Measurements from ENCODE around the gene CA10.

CA10 gene

GRCh38 chr17:51954232-51954765 lies 204.2 kb downstream of the CA10 start:
- DNase-seq (ENCODE audit: low read depth in 2 of 2) = no peak

GRCh38 chr17:51951741-51952140 lies 206.8 kb downstream of the CA10 start:
- no peak for DNase-seq (ENCODE audit: low read depth in 2 of 2)

DNA sequence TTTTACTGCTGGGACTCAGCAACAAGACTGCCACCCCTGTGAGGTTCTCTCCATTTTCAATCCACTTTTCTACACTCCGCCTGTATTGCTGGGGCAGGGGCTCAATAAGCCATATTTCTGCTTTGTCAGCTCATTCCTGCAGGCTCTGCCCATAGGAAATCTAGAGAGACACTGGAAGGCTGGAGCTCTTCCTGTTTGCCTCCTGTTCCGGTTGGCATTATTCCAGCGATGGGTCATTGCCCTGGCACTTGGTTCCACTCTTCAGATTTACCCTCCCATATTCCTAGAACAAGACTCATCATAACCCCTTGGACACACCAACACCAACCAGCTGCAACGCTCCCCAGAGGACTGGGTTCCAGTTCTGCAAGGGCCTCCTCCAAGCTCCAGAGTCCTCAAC lies 210.4 kb downstream of the CA10 start:
- DNase-seq (ENCODE audit: low read depth in 2 of 2) = no peak

DNA sequence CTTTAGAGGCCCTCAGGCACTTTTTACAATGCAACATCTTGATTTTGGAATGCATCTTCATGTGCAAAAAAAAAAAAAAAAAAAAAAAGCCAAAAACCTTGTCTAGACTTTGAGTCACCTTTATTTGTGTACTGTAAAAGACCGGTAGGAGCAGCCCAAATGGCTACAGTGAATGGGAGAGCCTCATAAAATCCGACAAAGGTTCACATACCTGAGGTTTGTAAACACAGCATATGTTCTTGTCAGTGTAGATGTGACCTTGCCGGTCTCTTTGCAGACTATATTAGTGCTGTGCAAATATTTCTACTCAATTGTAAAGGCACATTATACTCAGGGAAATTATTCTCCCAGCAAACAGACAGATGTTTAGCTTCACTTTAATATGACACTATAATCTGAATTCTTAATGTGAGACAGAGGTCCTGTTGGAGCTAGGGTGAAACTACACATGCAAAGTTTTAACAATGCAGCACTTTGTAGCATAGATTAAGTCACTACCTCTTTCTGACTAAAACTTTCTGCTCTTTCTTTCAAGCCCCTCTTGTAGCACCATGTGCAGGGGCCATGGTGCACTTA lies 211.3 kb downstream of the CA10 start:
- no peak for DNase-seq (ENCODE audit: low read depth in 2 of 2)

GRCh38 chr17:51946311-51946710 lies 212.2 kb downstream of the CA10 start:
- DNase-seq (ENCODE audit: low read depth in 2 of 2) = no peak

GRCh38 chr17:51941272-51941671 lies 217.2 kb downstream of the CA10 start:
- DNase-seq (ENCODE audit: low read depth in 2 of 2) = no peak

GRCh38 chr17:51937264-51937663 lies 221.2 kb downstream of the CA10 start:
- DNase-seq (ENCODE audit: low read depth in 2 of 2) = no peak

- DNase-seq (ENCODE audit: low read depth in 2 of 2) = no peak
Measured at GRCh38 chr17:51935477-51935876, 223.0 kb downstream of the CA10 start.

DNA sequence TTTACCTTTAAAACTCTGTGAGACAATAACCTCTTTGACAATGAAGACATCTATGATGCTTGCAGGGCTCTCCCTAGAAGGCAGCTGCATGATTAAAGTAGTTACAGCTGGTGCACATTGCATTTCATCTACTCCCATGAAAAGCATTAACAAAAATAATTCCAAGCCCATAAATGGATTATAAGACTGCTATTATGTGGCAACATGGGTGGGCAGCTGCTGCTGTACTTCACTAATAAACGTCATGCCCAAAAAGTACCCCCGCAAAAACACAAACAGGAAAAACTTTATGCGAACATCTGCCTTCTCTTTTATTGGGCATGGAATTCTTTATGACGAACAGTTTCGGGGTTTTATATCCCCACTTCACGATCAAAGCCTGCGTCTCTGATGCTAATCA lies 224.9 kb downstream of the CA10 start:
- DNase-seq (ENCODE audit: low read depth in 2 of 2) = no peak

GRCh38 chr17:51926448-51926847 lies 232.1 kb downstream of the CA10 start:
- no peak for DNase-seq (ENCODE audit: low read depth in 2 of 2)

DNA sequence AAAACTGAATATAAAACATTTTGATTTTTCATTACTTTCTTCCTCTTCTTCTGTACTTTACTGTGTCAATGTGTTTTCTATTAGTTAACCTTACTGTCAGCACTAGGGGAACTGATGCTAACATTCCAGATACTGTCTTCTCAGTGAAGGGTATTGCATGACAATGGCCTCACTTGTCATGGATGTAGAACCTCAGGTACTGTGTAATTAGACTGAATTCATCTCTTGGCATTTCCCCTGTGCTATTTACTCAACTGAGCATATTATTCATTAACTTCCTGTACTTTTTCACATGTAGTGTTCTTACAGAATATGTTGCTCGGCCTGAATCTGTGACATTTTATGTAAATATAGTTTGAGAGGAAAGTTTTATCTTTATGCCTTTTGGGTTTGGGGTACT lies 237.0 kb downstream of the CA10 start:
- no peak for DNase-seq (ENCODE audit: low read depth in 2 of 2)

DNA sequence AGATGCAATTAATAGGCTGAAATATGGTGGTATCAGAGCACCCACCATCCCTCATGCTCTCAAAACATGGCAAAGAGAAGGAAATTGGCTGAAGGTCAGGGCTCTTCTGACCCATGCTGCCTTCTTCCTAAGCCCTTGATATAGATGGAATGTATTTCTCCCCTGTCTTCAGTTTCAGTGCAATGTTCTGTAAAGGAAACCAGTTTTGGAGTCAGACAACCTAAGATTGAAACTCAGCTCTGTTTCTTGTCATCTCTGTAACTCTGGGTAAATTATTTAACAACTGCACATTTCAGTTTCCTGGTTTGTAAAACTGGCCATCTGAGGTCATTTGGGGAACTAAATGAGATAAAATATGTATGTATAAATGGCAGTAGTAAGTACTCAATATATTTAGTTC lies 243.9 kb downstream of the CA10 start:
- DNase-seq (ENCODE audit: low read depth in 2 of 2) = no peak

DNA sequence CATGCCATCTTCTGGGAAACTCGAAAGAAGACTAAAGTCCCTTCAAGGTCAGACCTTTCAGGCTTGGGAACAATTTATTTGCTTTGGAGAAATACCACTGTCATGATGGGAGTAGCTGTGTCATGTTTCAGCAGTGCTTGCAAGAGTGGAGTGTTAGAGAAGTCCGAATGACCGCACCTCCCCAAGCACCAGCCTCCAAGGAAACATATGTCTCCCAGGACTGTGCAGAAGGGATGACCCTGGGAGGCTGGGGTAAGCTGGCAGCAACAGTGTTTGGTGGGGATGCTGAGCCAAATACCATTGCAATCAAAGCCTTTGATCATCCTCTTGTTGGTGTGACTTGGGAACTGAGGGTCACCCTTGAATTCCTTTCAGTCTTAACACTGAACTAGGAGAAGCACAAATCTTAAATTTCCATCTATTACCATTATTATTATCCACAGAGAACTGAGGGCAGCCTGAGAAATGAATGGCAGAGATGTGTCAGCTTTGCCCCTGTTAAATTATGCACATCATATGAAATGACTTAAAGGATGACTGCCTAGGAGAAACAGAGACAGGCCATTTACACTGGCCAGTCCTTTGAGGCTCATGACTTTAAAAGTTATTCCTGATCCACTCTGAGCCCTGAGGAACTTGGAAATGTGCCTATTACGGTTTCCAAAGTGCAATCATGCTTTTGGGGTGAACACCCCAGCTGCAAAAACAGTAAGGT lies 244.9 kb downstream of the CA10 start:
- DNase-seq (ENCODE audit: low read depth in 2 of 2) = no peak

DNA sequence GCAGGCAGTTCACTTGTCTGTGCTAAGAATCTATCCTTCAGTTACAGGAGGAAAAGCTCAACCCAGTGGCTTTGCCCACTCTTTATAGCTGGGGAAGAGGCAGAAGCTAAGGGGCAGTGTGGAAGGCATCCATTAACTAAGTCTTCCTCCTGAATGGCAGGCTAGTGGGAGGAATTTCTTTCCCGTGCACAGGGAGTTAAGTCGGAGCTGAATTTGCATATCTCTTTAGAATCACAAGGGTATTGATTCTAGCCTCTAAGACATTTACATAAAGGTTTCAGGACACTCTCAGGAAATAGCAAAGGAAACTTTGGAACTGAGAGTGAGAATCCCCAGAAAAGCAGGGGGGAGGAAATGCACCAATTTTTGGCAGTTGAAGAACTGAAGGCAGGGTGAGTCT lies 245.6 kb downstream of the CA10 start:
- DNase-seq (ENCODE audit: low read depth in 2 of 2) = no peak

GRCh38 chr17:51911237-51911636 lies 247.3 kb downstream of the CA10 start:
- no peak for DNase-seq (ENCODE audit: low read depth in 2 of 2)

GRCh38 chr17:51909971-51910370 lies 248.5 kb downstream of the CA10 start:
- DNase-seq (ENCODE audit: low read depth in 2 of 2) = no peak

GRCh38 chr17:51908841-51909537 lies 249.5 kb downstream of the CA10 start:
- DNase-seq (ENCODE audit: low read depth in 2 of 2) = no peak

DNA sequence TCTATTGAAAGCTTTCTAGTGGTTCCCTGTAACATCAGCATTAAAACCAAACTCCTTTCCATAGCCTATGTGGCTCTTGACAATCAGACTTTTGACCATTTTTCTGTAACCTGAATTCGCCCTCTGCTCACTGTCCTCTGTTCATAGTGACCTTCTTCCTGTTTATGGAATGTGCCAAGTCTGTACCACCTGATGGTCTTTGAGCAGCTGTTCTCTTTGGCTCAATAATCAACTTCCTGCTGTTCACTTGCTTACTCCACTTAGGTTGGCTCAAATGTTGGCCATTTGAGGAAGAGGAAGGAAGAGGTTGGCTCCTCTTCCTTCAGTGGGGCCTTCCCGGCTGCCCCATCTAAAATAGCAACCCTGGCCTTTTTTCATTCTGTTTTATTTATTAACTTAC lies 251.5 kb downstream of the CA10 start:
- no peak for DNase-seq (ENCODE audit: low read depth in 2 of 2)

DNA sequence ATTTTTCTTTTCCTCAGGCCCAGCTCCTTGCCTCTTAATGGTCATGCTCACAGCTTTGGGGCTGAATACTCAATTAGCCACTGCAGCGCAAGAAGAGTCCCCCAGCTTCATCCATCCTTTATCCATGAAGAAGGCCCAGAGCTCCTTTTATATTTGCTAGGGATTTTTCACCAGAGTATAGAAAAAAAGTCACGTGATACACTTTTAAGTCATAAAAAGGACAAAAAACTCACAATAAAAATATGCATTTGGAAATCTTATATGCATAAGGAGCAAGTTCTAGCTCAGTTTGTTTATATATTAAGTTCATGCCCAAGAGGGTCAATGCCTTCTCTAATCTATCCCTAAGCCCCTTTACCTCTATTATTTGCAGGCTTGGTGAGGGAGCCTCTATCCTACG lies 254.1 kb downstream of the CA10 start:
- no peak for DNase-seq (ENCODE audit: low read depth in 2 of 2)

GRCh38 chr17:51901242-51901641 lies 257.3 kb downstream of the CA10 start:
- DNase-seq (ENCODE audit: low read depth in 2 of 2) = no peak

DNA sequence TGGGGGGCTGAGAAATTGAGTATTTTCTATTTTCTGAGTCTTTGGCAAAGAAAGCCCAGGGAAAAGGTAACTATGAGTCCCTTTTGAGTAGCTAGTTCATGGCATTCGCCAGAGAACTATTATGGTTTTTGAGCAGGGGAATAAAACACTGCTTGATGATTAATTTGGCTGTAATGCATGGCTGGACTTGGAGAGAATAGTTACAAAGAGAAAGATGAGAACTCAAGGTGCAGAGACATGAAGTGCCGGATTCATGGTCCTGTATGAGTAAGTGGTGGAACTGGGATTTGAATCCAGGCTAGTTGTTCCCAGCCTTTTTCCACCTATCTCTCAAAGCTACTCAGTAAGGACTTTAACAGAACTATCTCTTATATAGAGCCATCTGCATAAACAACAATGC lies 266.6 kb downstream of the CA10 start:
- no peak for DNase-seq (ENCODE audit: low read depth in 2 of 2)

DNA sequence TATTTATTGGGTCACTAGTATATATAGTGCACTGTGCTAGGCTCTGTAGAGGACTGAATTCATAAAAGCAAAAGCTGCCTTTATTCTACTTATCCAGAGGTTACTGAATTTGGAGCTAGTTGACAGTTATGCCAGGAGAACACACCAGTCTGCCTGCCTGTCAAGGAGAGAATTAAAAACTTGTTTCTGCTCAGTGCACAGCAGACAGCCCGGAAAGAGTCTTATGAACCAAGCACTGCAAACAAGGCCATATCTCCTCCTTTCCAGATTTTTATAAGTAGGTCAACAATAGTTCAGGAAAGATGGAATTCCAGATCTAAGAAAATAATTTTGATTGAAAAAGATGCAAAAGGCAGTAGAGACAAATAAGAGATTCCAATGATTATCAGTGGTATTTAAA lies 267.8 kb downstream of the CA10 start:
- DNase-seq (ENCODE audit: low read depth in 2 of 2) = no peak

DNA sequence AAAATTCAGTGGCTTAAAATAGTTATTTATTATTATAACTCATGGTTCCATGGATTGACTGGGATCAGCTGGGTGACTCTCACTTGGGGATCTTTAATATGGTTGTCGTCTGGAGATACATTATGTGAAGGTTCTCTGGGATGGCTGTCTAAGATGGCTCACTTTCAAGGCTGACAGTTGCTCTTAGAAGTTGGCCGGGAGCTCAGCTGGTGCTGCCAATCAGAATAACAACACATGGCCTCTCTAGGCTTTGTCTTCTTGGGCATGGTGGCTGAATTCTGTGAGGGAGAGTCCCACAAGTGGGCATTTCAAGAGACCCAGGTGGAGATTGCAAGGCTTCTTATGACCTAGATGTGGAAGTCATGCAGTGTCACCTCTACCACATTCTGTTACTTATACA lies 269.7 kb downstream of the CA10 start:
- no peak for DNase-seq (ENCODE audit: low read depth in 2 of 2)

Data from stimulated activated CD8-positive, alpha-beta memory T cell treated with anti-CD3 and anti-CD28 coated beads, Interleukin-2, amount 100 ng/mL, for 1 hour (primary cell).